HG03135 (cell line): ENCODE measurements around the gene NR2F1.

Experiments used
- ATAC-seq: cut with Tn5 transposase; IDR thresholded peaks from one replicate; pipeline ENCODE4 v1.9.1; 2021; ENCODE audit warnings: mild to moderate bottlenecking, moderate library complexity; ENCODE audit not compliant: unreplicated experiment

The NR2F1 gene

DNA sequence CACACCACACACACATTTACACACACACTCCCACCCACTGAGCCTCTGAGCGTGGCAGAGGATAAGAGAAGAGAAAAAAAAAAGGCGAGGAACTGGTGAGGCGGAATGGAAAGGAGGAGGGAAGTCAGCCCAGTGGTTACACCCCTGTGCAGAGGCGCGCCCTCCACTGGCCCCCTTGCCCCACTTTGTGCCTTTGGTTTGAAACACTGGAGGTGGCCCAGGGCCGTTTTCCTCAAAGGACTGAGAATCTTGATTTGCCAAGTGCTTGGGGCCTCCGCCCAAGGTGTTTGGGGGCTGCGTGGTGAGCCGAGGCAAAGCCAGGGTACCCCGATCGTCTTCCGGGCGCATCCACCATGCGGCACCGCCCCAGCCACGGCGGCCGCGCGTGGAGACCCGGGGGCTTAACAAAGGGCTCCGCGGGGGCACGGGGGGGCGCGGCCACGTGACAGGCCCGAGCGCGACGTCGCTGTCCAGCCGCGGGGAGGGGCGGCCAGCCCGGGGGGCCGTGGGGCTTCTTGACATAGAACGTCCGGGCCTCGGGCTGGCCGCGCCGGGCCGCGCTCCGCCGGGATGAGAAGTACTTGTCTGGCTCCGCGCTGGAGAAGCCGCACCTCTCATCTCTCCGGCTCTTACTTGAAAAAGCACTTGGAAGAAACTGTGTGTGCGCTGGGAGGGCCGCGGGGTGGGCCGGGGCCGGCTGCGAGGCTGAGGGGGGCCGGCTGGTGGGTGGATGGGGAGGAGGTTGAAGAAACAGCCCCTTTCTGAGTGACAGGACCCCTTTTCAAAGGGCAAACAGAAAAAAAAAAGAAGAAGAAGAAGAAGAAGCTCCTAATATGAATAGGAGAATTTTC, 21.0 kb downstream of the NR2F1 start:
- no peak for ATAC-seq

- ATAC-seq: no peak
Measured at GRCh38 chr5:93604644-93605515, 21.9 kb downstream of the NR2F1 start.

DNA sequence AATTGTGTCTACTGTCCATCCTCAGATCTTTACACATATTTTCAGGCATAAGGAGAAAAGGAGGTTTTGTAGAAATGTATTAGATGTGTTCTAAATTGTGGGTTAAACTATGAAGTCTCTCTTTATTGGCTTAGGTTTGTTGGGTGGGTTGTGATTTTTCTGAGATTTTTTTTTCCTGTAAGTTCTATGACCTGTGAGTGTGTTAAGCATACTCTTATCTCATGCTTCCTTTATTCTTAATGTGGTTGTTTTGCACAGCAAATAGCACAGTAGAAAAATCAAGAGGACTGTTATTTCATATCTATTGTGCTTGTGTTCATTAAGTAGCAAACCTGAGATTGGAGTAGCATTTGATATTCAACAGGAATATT, 23.3 kb downstream of the NR2F1 start:
- ATAC-seq: no peak

- no peak for ATAC-seq
Measured at GRCh38 chr5:93607367-93608258, 24.6 kb downstream of the NR2F1 start.

GRCh38 chr5:93608855-93609254, 25.8 kb downstream of the NR2F1 start:
- ATAC-seq: no peak

DNA sequence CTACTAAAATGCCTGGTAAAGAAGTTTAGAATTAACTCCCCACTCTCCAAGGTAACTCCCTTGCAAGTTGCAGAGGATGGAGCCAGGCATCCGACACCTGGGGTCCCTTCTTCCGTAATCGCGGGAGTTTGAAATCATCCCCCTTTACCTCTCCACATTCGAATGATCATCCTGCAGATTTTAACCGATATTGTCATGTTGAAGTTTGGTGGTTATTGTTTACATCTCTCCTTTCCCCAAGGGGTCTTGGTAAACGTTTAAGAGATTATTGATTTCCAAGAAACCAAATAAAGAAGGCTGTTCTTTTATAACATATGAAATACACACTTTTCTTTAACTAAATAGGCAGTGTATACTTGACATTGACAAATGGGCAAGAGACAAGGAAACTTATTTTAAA, 26.7 kb downstream of the NR2F1 start:
- no peak for ATAC-seq

GRCh38 chr5:93610581-93611272, 27.7 kb downstream of the NR2F1 start:
- ATAC-seq: no peak

DNA sequence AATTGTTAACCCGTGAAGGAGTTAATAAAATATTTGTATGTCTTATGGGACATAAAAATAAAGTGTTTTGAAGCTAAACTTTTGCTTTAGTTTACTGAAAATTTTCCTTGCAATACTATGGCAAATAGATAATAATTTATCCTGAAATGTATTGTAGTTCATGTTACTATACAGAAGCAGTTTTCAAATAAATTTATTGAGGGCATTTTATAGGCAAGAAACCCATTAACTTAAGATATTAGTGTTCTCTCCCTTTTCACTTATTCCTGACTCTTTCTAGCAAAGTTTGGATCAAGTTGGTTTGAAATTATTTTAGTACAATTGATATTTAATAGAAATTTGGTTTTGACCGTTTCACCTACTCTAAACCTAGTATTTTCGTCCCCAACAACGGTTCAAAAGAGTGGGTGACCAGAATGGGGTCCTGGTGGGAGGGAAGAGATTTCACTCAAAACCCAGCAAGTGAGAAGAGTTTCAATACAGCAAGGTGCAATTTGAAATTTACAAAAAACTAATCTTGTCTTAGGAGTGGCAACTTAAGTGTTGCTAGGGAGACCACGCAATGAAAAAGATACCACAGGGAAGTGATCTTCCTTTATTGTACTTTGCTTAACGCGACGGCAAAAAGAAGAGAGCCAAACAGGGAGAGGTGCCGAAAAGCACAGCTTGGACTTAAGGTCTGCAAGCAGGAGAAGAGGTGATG, 28.4 kb downstream of the NR2F1 start:
- ATAC-seq: no peak

GRCh38 chr5:93611976-93612854, 29.2 kb downstream of the NR2F1 start:
- no peak for ATAC-seq

DNA sequence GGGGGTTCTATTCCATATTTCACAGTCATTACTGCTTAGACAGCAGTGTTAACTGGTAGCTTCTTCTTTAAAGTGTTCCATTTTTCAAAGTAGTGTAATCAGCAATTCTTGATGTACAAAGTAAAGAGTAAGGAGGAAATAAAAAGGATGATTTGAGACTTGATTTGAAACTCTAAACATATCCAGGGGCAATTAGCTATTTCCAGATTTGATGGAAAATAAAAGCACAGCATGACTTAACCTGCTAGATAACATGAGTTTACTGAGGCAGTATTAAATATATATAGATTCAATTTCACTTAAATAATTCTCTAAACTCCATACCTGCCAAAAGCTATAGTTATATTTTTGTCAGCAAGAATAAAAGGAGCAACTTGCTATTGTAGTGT, 29.8 kb downstream of the NR2F1 start:
- no peak for ATAC-seq

DNA sequence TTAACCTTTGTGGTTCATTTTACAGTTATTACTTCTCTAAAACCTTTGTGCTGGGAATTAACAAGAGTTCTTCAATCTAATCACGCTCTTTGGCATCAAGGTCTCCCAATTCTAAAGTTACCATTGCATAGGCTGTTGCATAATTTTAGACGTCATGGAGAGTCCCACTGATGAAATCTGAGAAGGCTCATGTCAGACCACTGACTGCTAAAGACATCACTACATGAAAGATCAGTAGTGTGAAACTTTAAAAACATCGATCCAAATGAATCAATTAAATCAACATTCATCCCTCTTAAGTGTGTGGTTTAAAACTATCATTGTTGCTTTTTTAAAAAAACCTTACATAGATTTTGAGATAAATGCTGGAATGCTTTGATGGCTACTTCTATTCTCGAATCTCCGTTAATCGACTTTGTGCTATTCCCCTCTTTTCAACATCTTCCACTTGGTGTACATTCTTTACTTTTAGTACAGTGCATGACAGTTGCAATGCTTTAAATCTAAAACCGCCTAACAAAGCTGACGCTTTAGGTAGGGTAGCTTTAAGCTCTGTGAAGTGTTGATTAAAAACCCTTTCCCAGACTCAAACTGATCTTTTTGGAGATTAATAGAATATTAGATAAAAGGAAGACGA, 33.6 kb downstream of the NR2F1 start:
- ATAC-seq: no peak

DNA sequence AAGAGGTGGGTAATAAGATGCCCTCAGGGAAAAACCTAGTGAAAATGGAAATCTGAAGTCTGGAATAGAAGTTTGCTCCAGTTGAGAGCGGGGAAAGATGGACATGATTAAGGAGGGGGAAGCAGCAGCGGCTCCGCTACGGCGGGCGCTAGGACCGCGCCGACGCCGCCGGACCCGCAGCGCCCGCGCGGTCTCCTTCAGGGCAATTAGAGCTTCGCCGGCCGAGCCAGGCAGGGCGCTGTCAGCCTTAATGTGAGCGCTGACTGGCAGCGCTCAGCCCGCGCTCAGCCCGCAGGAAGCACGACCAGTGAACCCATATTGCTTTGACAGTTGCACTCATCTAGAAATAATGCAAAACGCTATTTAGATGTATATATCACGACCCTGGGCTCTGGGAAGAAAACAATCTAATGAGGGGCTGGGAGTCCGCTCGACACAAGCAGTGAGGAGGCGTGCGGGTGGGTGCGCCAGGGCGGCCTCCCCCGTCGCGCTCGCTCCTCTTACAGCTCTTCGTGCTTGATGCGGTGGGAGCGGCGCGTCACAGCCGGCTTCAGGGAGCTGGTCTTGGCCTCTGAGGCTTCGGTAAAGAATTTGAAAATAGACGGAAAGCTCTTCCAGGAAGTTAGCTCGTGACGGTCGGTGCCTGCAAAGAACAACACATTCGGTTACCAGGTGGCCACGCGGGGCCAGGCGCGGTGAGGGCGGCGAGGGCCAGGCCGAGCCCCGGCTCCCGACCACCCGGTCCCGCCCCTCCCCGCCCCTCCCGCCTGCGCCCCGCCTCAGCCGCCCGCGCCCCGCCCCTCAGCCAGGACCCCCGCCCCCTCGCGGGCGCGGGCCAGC, 37.7 kb downstream of the NR2F1 start:
- ATAC-seq: peak; percentile 96

GRCh38 chr5:93621327-93621798, 38.3 kb downstream of the NR2F1 start:
- peak; percentile 20 for ATAC-seq

DNA sequence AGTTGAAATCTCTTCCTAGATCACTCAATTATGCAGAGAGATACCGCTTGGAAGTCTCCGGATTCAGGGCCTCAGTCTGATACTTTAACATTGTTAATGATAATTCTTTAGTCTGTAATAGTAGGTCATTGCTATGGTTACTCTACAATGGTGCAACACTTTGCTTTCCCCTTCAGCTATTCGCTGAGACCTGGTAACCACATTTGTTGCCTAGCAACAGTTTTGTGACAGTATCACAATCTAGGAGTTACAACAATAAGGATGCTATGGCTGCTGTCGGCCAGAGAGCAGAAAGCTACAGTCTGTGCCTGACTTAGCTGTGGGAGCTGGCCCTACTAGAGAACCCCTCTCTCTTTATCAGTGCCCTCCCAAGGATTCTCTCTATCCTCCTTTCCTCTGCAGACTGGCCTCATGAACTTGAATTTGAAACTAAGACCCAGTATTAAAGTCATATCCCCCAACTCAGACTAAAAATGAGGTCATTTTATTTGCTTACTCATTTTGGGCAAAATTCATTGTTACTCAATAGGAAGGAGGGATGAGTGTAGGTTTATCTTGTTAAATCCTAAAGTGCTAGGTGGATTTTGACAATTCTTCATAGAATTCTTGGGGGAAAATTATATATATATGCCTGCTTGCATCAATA, 39.3 kb downstream of the NR2F1 start:
- peak; percentile 46 for ATAC-seq

- no peak for ATAC-seq
Measured at GRCh38 chr5:93623153-93623552, 40.1 kb downstream of the NR2F1 start.

DNA sequence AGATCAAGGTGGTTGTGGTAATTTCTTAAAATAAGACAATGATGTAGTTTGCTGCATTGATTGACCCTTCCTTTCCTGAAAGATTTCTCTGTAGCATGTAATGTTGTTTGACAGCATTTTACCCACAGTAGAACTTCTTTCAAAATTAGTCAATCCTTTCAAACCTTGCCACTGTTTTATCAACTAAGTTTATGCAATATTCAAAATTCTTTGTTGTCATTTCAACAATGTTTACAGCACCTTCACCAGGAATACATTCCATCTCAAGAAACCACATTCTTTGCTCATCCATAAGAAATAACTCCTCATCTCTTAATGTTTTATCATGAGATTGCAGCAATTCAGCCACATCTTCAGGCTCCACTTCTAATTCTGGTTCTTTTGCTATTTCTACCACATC, 43.8 kb downstream of the NR2F1 start:
- no peak for ATAC-seq

DNA sequence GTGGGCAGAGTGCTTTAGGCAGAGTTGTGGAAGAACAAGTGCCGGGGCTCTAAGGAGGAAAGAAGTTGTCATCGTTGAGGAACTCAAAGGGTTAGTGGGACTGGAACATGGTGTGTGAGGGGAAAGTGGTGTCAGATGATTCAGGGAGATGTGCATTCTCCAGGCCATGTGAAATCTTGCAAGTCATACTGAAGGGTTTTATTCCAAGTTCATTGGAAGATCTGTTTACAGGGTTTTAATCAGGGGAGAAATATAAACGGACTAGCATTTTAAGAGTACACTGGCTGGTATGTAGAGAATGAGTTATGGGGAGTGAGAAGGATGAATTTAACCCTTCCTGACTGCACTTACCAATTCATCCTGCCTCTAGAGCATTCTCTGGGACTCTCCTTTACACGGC, 49.3 kb downstream of the NR2F1 start:
- ATAC-seq: no peak
